Uterus (tissue), 4 donors: ENCODE results near the gene ENPP3. TPM values are rescaled to one million over a fixed set of nuclear protein-coding genes. Genes with fewer than 3 reads are reported as not detected.

Experiments used
- DNase-seq, 2 donors: peaks; one replicate each; pipeline ENCODE4 v3.0.0-alpha.2; 2019 to 2020
- H3K27ac ChIP-seq, 2 donors: fragments of 200-600 bp; sonication (generic); 1 replicate in 1 of 2; 2 replicates in 1 of 2; pipeline ENCODE4 v1.5.1; 2016 to 2018
- H3K27me3 ChIP-seq, 2 donors: fragments of 200-600 bp; sonication (generic); one replicate each; pipeline ENCODE4 v1.5.1; 2018 to 2019; ENCODE audit warnings: control low read depth in 1 of 2
- H3K36me3 ChIP-seq, 2 donors: fragments of 200-600 bp; sonication (generic); one replicate each; pipeline ENCODE4 v1.5.1; 2019; ENCODE audit warnings: control low read depth in 1 of 2
- H3K4me1 ChIP-seq, 2 donors: fragments of 200-600 bp; sonication (generic); one replicate each; pipeline ENCODE4 v1.5.1; 2018 to 2019; ENCODE audit warnings: control low read depth in 1 of 2
- H3K4me3 ChIP-seq, 2 donors: fragments of 200-600 bp; sonication (generic); 1 replicate in 1 of 2; 2 replicates in 1 of 2; pipeline ENCODE4 v1.5.1; 2018 to 2019; ENCODE audit warnings: mild to moderate bottlenecking in 1 of 2
- H3K9me3 ChIP-seq, 2 donors: fragments of 200-600 bp; sonication (generic); one replicate each; pipeline ENCODE4 v1.5.1; 2019; ENCODE audit warnings: control low read depth in 1 of 2
- CTCF ChIP-seq, 4 experiments: fragments of 200-600 bp in 2 of 4; fragments of 450-650 bp in 2 of 4; sonication (generic) in 2 of 4; IDR thresholded peaks; one replicate each; pipeline ENCODE4 v1.5.1; 2016 to 2019; ENCODE audit warnings: antibody characterized with exemption in 4 of 4, mild to moderate bottlenecking in 2 of 4, moderate library complexity in 1 of 4
- POLR2A ChIP-seq, 2 donors: fragments of 450-650 bp; IDR thresholded peaks; one replicate each; pipeline ENCODE4 v1.6.1; 2016; ENCODE audit warnings: antibody characterized with exemption in 2 of 2, mild to moderate bottlenecking in 1 of 2, moderate library complexity in 1 of 2
- intact Hi-C: fragments of 100-400 bp; cut with DNase I; formaldehyde crosslinking; loops from one replicate; pipeline ENCODE4 v1.15.1; 2023; ENCODE audit warnings: low total_unique reads
- microRNA-seq: library from miRNA; unstranded; fragments of <30 nt; microRNA quantifications from one replicate; pipeline ENCODE4, GENCODE V29; 2016; ENCODE audit warnings: borderline microRNAs expressed, borderline replicate concordance
- small RNA-seq: library from RNA; depleted of rRNA; stranded (forward); fragments of <200 nt; gene quantifications from one replicate; pipeline ENCODE3, GENCODE V24; 2016
- total RNA-seq, 4 donors: library from RNA; depleted of rRNA in 3 of 4; stranded (reverse); fragments of >200 nt in 3 of 4; gene quantifications; one replicate each; pipeline versions ENCODE4 v1.1.0 to v1.2.4, GENCODE V29; 2014 to 2023
- donor health status: DM: yes; HTN: yes; CAD: no.

ENPP3 gene
- total RNA-seq, 4 donors from 2014 or later = 0.40 to 7.2 (median 4.2) TPM

- no peak for DNase-seq
- Histone ChIP-seq H3K27ac (no peak overlapping the region), H3K36me3 (no peaks in the 10 kb centered on the region), H3K27me3 (no peaks in the 10 kb centered on the region), H3K4me1 (no peaks in the 10 kb centered on the region), H3K4me3 (no peak overlapping the region), H3K9me3 (no peaks in the 10 kb centered on the region)
- TF ChIP-seq POLR2A (IDR thresholded peaks at IDR 0.05) = no peak
- no peak for TF ChIP-seq CTCF (IDR thresholded peaks at IDR 0.05)
- intact Hi-C loops = no loop called here
Observed at GRCh38 chr6:131789219-131789618, 152.1 kb downstream of the ENPP3 start.

GRCh38 chr6:131791476-131791875 lies 154.4 kb downstream of the ENPP3 start:
- H3K4me1 ChIP-seq = no peaks in the 10 kb centered on the region
- H3K4me3 ChIP-seq = no peak overlapping the region
- H3K36me3 ChIP-seq = no peaks in the 10 kb centered on the region
- H3K27me3 ChIP-seq = no peaks in the 10 kb centered on the region
- intact Hi-C loops = no loop called here
- DNase-seq = no peak
- no peak overlapping the region for H3K27ac ChIP-seq
- TF ChIP-seq POLR2A (IDR thresholded peaks at IDR 0.05) (no peak), CTCF (IDR thresholded peaks at IDR 0.05) (no peak)
- no peaks in the 10 kb centered on the region for H3K9me3 ChIP-seq

GRCh38 chr6:131792091-131792496 lies 155.0 kb downstream of the ENPP3 start:
- Histone ChIP-seq H3K36me3 (no peaks in the 10 kb centered on the region), H3K27ac (no peak overlapping the region), H3K9me3 (no peaks in the 10 kb centered on the region), H3K27me3 (no peaks in the 10 kb centered on the region), H3K4me3 (no peak overlapping the region), H3K4me1 (no peaks in the 10 kb centered on the region)
- intact Hi-C loops = no loop called here
- DNase-seq = no peak
- no peak for TF ChIP-seq POLR2A (IDR thresholded peaks at IDR 0.05)
- no peak for TF ChIP-seq CTCF (IDR thresholded peaks at IDR 0.05)

GRCh38 chr6:131795366-131795765 lies 158.3 kb downstream of the ENPP3 start:
- H3K36me3 ChIP-seq = no peaks in the 10 kb centered on the region
- H3K4me3 ChIP-seq = no peak overlapping the region
- H3K27me3 ChIP-seq = no peaks in the 10 kb centered on the region
- no peaks in the 10 kb centered on the region for H3K4me1 ChIP-seq
- no peak for TF ChIP-seq POLR2A (IDR thresholded peaks at IDR 0.05)
- no peak for TF ChIP-seq CTCF (IDR thresholded peaks at IDR 0.05)
- intact Hi-C loops = no loop called here
- no peak overlapping the region for H3K27ac ChIP-seq
- DNase-seq = no peak
- no peaks in the 10 kb centered on the region for H3K9me3 ChIP-seq

Small RNA genes within 50 kb of the gene (microRNA-seq; reads per million reads assigned to microRNA genes)
- not detected for gene MIR548H5

Small RNA genes within 50 kb of the gene (small RNA-seq; reads per million reads assigned to genes)
- gene MIR548H5 (not detected), gene RNU4-18P (not detected)

Other genes with a start within 250 kb of the ENPP3 start
- 1 to 10 TPM in 1 of 4 donors, under 1 TPM in 1, not detected in 2; 0.58 to 1.3 TPM for gene ARG1, start 64.1 kb upstream of the ENPP3 start, total RNA-seq
- gene MED23, start 9.1 kb upstream of the ENPP3 start, total RNA-seq = 10 to 100 TPM; 22.0 to 68.8 (median 35.9) TPM
- not detected for gene OR2A4, start 64.1 kb downstream of the ENPP3 start, total RNA-seq
- not detected for gene CTAGE9, start 73.7 kb downstream of the ENPP3 start, total RNA-seq
- gene ENPP1, start 170.7 kb downstream of the ENPP3 start, total RNA-seq = 100 to 1,000 TPM in 1 of 4 donors, 10 to 100 TPM in 3; 26.5 to 128 (median 54.3) TPM